ENCODE measurements around the gene TGFB1.

The TGFB1 gene

GRCh38 chr19:41324921-41325639 lies 28.6 kb downstream of the TGFB1 start:
- Mint-ChIP-seq H3K36me3 (ENCODE audit: low read depth) (peaks cover 33% of the 10 kb centered on the region), H3K27ac (peak overlapping the region; percentile 88), H3K4me1 (ENCODE audit: low read depth) (peaks cover 71% of the 10 kb centered on the region), H3K27me3 (no peaks in the 10 kb centered on the region), H3K9me3 (no peaks in the 10 kb centered on the region), H3K4me3 (no peak overlapping the region)

DNA sequence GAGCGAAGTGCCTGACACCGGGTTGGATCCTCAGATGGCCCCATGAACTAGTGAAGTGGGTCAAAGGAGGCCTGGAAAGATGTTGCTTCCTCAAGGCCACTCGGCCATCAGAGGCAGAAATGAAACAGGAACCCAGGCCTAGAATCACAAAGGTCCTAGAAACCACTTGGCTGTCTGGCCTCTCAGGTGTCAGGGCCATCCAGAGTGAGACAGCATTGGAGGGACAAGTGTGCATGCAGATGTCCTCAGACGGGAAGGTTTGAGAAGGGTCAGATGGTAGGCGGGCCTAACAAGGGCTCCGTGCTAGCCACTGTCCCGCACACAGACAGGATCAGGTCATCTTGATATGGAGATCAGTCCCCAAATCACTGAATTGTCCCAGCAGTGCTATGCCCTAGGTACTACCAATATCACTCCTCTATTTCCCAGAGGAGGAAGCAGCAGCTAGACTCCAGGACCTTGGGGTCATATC lies 29.5 kb downstream of the TGFB1 start:
- no peak overlapping the region for H3K4me3 Mint-ChIP-seq
- no peaks in the 10 kb centered on the region for H3K27me3 Mint-ChIP-seq
- H3K27ac Mint-ChIP-seq: peak overlapping the region; percentile 82
- peaks cover 70% of the 10 kb centered on the region for H3K4me1 Mint-ChIP-seq (ENCODE audit: low read depth)
- H3K9me3 Mint-ChIP-seq: no peaks in the 10 kb centered on the region
- peaks cover 39% of the 10 kb centered on the region for H3K36me3 Mint-ChIP-seq (ENCODE audit: low read depth)

- H3K27me3 Mint-ChIP-seq: no peaks in the 10 kb centered on the region
- H3K27ac Mint-ChIP-seq: peak overlapping the region; percentile 81
- no peaks in the 10 kb centered on the region for H3K9me3 Mint-ChIP-seq
- H3K36me3 Mint-ChIP-seq (ENCODE audit: low read depth): peaks cover 38% of the 10 kb centered on the region
- H3K4me3 Mint-ChIP-seq: no peak overlapping the region
- peaks cover 64% of the 10 kb centered on the region for H3K4me1 Mint-ChIP-seq (ENCODE audit: low read depth)
Measured at GRCh38 chr19:41323430-41324125, 30.1 kb downstream of the TGFB1 start.

- peaks cover 58% of the 10 kb centered on the region for H3K4me1 Mint-ChIP-seq (ENCODE audit: low read depth)
- no peak overlapping the region for H3K4me3 Mint-ChIP-seq
- peak overlapping the region; percentile 81 for H3K27ac Mint-ChIP-seq
- no peaks in the 10 kb centered on the region for H3K27me3 Mint-ChIP-seq
- H3K9me3 Mint-ChIP-seq: no peaks in the 10 kb centered on the region
- peaks cover 35% of the 10 kb centered on the region for H3K36me3 Mint-ChIP-seq (ENCODE audit: low read depth)
Measured at GRCh38 chr19:41323023-41323422, 30.7 kb downstream of the TGFB1 start.

DNA sequence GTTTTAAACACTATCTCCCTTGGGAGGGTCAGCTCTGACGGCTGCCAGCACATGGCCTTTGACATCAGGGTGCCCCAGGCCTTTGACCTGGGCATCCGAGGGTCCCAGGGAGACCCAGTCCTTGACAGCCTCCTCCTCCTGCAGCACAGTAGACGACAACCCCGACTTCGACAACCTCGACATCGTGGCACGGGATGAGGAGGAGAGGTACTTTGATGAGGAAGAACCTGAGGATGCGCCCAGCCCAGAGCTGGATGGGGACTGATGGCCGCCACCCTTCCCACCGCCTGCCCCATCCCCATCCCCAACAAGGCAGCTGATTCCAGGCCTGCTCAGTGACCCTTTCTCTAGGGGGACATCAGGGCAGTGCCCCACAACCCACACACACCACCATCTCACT lies 31.3 kb downstream of the TGFB1 start:
- H3K9me3 Mint-ChIP-seq: no peaks in the 10 kb centered on the region
- H3K4me3 Mint-ChIP-seq: no peak overlapping the region
- H3K4me1 Mint-ChIP-seq (ENCODE audit: low read depth): peaks cover 54% of the 10 kb centered on the region
- H3K27me3 Mint-ChIP-seq: no peaks in the 10 kb centered on the region
- peaks cover 37% of the 10 kb centered on the region for H3K36me3 Mint-ChIP-seq (ENCODE audit: low read depth)
- H3K27ac Mint-ChIP-seq: peak overlapping the region; percentile 81

GRCh38 chr19:41321600-41322270 lies 32.0 kb downstream of the TGFB1 start:
- peak overlapping the region; percentile 65 for H3K27ac Mint-ChIP-seq

DNA sequence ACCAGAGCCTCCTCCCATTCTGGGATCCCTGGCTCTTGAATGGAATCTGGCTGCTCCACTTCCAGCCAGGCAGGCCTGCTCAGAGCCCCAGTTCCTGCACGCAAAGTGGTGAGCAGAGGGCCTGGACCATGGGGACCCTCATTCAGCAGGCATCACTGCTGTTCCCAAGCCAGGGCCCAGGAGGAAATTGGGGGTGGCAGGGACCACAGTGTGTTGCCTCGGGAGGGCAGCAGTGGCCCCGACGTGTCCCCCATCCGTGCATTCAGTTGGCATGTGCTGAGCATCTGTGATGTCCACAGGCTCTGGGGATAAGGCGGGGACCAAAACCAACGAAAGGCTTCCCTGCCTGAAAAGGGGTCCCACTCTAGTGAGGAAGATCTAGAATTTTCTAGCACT lies 32.5 kb downstream of the TGFB1 start:
- Mint-ChIP-seq H3K36me3 (ENCODE audit: low read depth) (peaks cover 40% of the 10 kb centered on the region), H3K9me3 (no peaks in the 10 kb centered on the region), H3K27me3 (no peaks in the 10 kb centered on the region), H3K4me1 (ENCODE audit: low read depth) (peaks cover 48% of the 10 kb centered on the region), H3K4me3 (no peak overlapping the region), H3K27ac (peak overlapping the region; percentile 65)

More at GRCh38 chr19:41321600-41322270, 32.0 kb downstream of the TGFB1 start:
- Mint-ChIP-seq H3K27me3 (no peaks in the 10 kb centered on the region), H3K9me3 (no peaks in the 10 kb centered on the region), H3K4me1 (ENCODE audit: low read depth) (peaks cover 53% of the 10 kb centered on the region), H3K36me3 (ENCODE audit: low read depth) (peaks cover 40% of the 10 kb centered on the region), H3K4me3 (no peak overlapping the region)

- Mint-ChIP-seq H3K9me3 (no peaks in the 10 kb centered on the region), H3K27ac (no peak overlapping the region), H3K4me3 (no peak overlapping the region), H3K36me3 (ENCODE audit: low read depth) (peaks cover 42% of the 10 kb centered on the region), H3K4me1 (ENCODE audit: low read depth) (peaks cover 45% of the 10 kb centered on the region), H3K27me3 (no peaks in the 10 kb centered on the region)
Measured at GRCh38 chr19:41320568-41320967, 33.2 kb downstream of the TGFB1 start.

GRCh38 chr19:41320185-41320518 lies 33.6 kb downstream of the TGFB1 start:
- Mint-ChIP-seq H3K27me3 (no peaks in the 10 kb centered on the region), H3K36me3 (ENCODE audit: low read depth) (peaks cover 42% of the 10 kb centered on the region), H3K4me3 (no peak overlapping the region), H3K27ac (no peak overlapping the region), H3K4me1 (ENCODE audit: low read depth) (peaks cover 41% of the 10 kb centered on the region), H3K9me3 (no peaks in the 10 kb centered on the region)

DNA sequence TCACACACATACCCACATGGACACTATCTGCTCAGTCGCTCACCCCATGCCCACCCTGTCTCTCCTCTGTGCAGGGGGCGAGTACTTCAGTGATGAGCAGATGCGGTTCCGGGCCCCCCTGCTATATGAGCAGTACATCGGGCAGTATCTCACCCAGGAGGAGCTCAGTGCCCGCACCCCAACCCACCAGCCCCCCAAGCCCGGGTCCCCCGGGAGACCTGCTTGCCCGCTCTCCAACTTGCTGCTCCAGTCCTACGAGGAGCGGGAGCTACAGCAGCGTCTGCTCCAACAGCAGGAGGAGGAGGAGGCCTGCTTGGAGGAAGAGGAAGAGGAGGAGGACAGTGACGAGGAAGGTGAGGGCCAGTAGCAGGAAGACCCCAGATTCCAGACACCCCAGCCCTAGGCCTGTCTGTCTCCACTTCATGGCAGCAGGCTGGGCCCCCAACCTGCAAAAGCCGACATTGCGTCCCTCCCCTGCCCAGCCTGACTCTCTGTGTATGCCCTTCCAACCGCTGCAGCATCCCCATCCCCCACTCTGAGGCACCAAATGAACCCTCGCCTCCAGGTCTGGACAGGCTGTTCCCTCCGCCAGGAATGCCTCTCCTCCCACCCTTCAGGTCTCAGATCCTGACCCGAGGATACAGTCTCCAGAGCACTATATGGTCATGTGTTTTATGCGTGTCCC lies 34.1 kb downstream of the TGFB1 start:
- Mint-ChIP-seq H3K27me3 (no peaks in the 10 kb centered on the region), H3K4me3 (no peak overlapping the region), H3K36me3 (ENCODE audit: low read depth) (peaks cover 42% of the 10 kb centered on the region), H3K4me1 (ENCODE audit: low read depth) (peaks cover 36% of the 10 kb centered on the region), H3K27ac (no peak overlapping the region), H3K9me3 (no peaks in the 10 kb centered on the region)

GRCh38 chr19:41318696-41319499 lies 34.8 kb downstream of the TGFB1 start:
- peaks cover 28% of the 10 kb centered on the region for H3K4me1 Mint-ChIP-seq (ENCODE audit: low read depth)

DNA sequence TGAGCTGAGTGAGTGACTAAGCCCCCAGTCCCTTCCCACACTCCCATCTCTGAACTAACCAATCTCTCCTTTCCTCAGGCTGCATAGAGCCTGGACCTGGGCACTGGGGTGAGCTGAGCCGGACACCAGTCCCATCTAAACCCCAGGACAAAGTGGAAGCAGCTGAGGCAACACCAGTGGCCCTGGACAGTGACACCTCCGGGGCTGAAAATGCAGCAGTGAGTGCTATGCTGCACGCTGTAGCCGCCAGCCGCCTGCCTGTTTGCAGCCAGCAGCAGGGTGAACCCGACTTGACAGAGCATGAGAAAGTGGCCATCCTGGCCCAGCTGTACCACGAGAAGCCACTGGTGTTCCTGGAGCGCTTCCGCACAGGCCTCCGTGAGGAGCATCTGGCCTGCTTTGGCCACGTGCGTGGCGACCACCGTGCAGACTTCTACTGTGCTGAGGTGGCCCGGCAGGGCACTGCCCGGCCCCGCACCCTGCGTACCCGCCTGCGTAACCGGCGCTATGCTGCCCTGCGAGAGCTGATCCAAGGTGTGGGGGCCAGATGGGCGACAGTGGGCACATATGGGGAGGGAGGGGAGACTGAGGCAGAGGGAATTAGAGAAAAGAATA lies 37.3 kb downstream of the TGFB1 start:
- peaks cover 65% of the 10 kb centered on the region for H3K36me3 Mint-ChIP-seq (ENCODE audit: low read depth)
- no peak overlapping the region for H3K4me3 Mint-ChIP-seq
- H3K4me1 Mint-ChIP-seq (ENCODE audit: low read depth): peaks cover 29% of the 10 kb centered on the region
- H3K27me3 Mint-ChIP-seq: no peaks in the 10 kb centered on the region
- peak overlapping the region; percentile 69 for H3K27ac Mint-ChIP-seq
- H3K9me3 Mint-ChIP-seq: no peaks in the 10 kb centered on the region

More at GRCh38 chr19:41318696-41319499, 34.8 kb downstream of the TGFB1 start:
- H3K36me3 Mint-ChIP-seq (ENCODE audit: low read depth): peaks cover 49% of the 10 kb centered on the region
- H3K27me3 Mint-ChIP-seq: no peaks in the 10 kb centered on the region
- no peaks in the 10 kb centered on the region for H3K9me3 Mint-ChIP-seq
- H3K4me3 Mint-ChIP-seq: no peak overlapping the region
- H3K27ac Mint-ChIP-seq: no peak overlapping the region

- Mint-ChIP-seq H3K9me3 (no peaks in the 10 kb centered on the region), H3K27ac (peak overlapping the region; percentile 71), H3K27me3 (no peaks in the 10 kb centered on the region), H3K4me3 (peak overlapping the region; percentile 96), H3K36me3 (ENCODE audit: low read depth) (peaks cover 53% of the 10 kb centered on the region), H3K4me1 (ENCODE audit: low read depth) (peaks cover 62% of the 10 kb centered on the region)
Measured at GRCh38 chr19:41311613-41312012, 42.1 kb downstream of the TGFB1 start.

- peaks cover 67% of the 10 kb centered on the region for H3K4me1 Mint-ChIP-seq (ENCODE audit: low read depth)
- no peaks in the 10 kb centered on the region for H3K9me3 Mint-ChIP-seq
- H3K36me3 Mint-ChIP-seq (ENCODE audit: low read depth): peaks cover 52% of the 10 kb centered on the region
- H3K27me3 Mint-ChIP-seq: no peaks in the 10 kb centered on the region
- H3K4me3 Mint-ChIP-seq: peak overlapping the region; percentile 96
- H3K27ac Mint-ChIP-seq: peak overlapping the region; percentile 96
Measured at GRCh38 chr19:41311072-41311471, 42.6 kb downstream of the TGFB1 start.
